Effector memory CD8-positive, alpha-beta T cell (primary cell): ENCODE measurements around the gene SYTL3.
"Not testable (repeated sequence)": the region's sequence is repeated elsewhere in the genome, so short reads cannot be mapped to it uniquely, and the experiment has no call there.

Experiments used
- ATAC-seq: fragments of 150-1000 bp; cut with Tn5 transposase; replicated peaks from 2 replicates; pipeline ENCODE4 v1.10.0; 2021; ENCODE audit warnings: mild to moderate bottlenecking, moderate library complexity
- DNase-seq, 3 experiments: peaks; one replicate each; pipeline ENCODE4 v3.0.0; 2021
- H3K27ac Mint-ChIP-seq, 2 donors: one replicate each; pipeline ENCODE4 v1.8.0; 2022; ENCODE audit warnings: mild to moderate bottlenecking in 2 of 2, mixed read lengths in 2 of 2, moderate library complexity in 2 of 2
- H3K27me3 Mint-ChIP-seq, 2 donors: one replicate each; pipeline ENCODE4 v1.8.0; 2022; ENCODE audit warnings: mixed read lengths in 2 of 2
- H3K36me3 Mint-ChIP-seq: one replicate; pipeline ENCODE4 v1.8.0; 2022; ENCODE audit warnings: mild to moderate bottlenecking, moderate library complexity, mixed read lengths; ENCODE audit not compliant: insufficient read depth
- H3K4me1 Mint-ChIP-seq, 2 donors: one replicate each; pipeline ENCODE4 v1.8.0; 2022; ENCODE audit warnings: low read depth in 2 of 2, mixed read lengths in 2 of 2
- H3K4me3 Mint-ChIP-seq, 2 donors: one replicate each; pipeline ENCODE4 v1.8.0; 2022; ENCODE audit warnings: mild to moderate bottlenecking in 2 of 2, mixed read lengths in 2 of 2, moderate library complexity in 2 of 2
- H3K9me3 Mint-ChIP-seq, 2 donors: one replicate each; pipeline ENCODE4 v1.8.0; 2022; ENCODE audit warnings: mixed read lengths in 2 of 2

SYTL3 gene

GRCh38 chr6:158638324-158638854 is 11.5 kb upstream of the SYTL3 start:
- no peak overlapping the region for H3K4me3 Mint-ChIP-seq
- H3K27me3 Mint-ChIP-seq = no peaks in the 10 kb centered on the region
- H3K27ac Mint-ChIP-seq = peak overlapping the region; percentile 87 to 91
- peaks cover 46 to 77% of the 10 kb centered on the region in 2 donors for H3K4me1 Mint-ChIP-seq
- H3K36me3 Mint-ChIP-seq = peaks cover 59% of the 10 kb centered on the region
- DNase-seq (no peak), ATAC-seq (no peak)
- no peaks in the 10 kb centered on the region for H3K9me3 Mint-ChIP-seq

GRCh38 chr6:158639056-158639455 is 10.8 kb upstream of the SYTL3 start:
- H3K9me3 Mint-ChIP-seq = no peaks in the 10 kb centered on the region
- H3K27ac Mint-ChIP-seq = peak overlapping the region; percentile 87 to 91

GRCh38 chr6:158640519-158640918 is 9.3 kb upstream of the SYTL3 start:
- Mint-ChIP-seq H3K27me3 (no peaks in the 10 kb centered on the region), H3K36me3 (peaks cover 66% of the 10 kb centered on the region), H3K4me3 (peak overlapping the region; percentile 55 to 62), H3K4me1 (peaks cover 53 to 73% of the 10 kb centered on the region in 2 donors), H3K9me3 (no peaks in the 10 kb centered on the region), H3K27ac (peak overlapping the region; percentile 85 to 87)
- DNase-seq = no peak
- ATAC-seq = no peak

More at GRCh38 chr6:158639056-158639455, 10.8 kb upstream of the SYTL3 start:
- peaks cover 50 to 77% of the 10 kb centered on the region in 2 donors for H3K4me1 Mint-ChIP-seq
- DNase-seq (no peak), ATAC-seq (no peak)
- peak overlapping the region; percentile 22 to 29 for H3K4me3 Mint-ChIP-seq
- peaks cover 62% of the 10 kb centered on the region for H3K36me3 Mint-ChIP-seq
- no peaks in the 10 kb centered on the region for H3K27me3 Mint-ChIP-seq

- Mint-ChIP-seq H3K27me3 (no peaks in the 10 kb centered on the region), H3K27ac (peak overlapping the region; percentile 95 to 96), H3K4me3 (peak overlapping the region; percentile 94 to 97), H3K9me3 (no peaks in the 10 kb centered on the region), H3K36me3 (peaks cover 49% of the 10 kb centered on the region), H3K4me1 (peaks cover 54 to 68% of the 10 kb centered on the region in 2 donors)
- no peak for DNase-seq
- ATAC-seq = no peak
These were observed 7.7 kb upstream of the SYTL3 start for GRCh38 chr6:158642097-158642601.

GRCh38 chr6:158643836-158644230 is 6.0 kb upstream of the SYTL3 start:
- ATAC-seq (peak; percentile 4), DNase-seq (no peak)
- no peaks in the 10 kb centered on the region for H3K9me3 Mint-ChIP-seq

GRCh38 chr6:158644231-158645063 is 5.4 kb upstream of the SYTL3 start, which contains the start of gene DYNLT1:
Gene DYNLT1, minus strand, starts transcription at chr6:158644743. Its CDS starts 35 bp downstream, at chr6:158644708.
- peak; percentile 66 for ATAC-seq
- peaks cover 46% of the 10 kb centered on the region for H3K36me3 Mint-ChIP-seq
- H3K4me1 Mint-ChIP-seq = peaks cover 55 to 63% of the 10 kb centered on the region in 2 donors
- no peaks in the 10 kb centered on the region for H3K27me3 Mint-ChIP-seq
- no peaks in the 10 kb centered on the region for H3K9me3 Mint-ChIP-seq
- H3K27ac Mint-ChIP-seq = peak within 1 kb of the TSS; percentile 95 to 96
- peak; percentile 80 to 85 (median 85) for DNase-seq
- peak within 1 kb of the TSS; percentile 94 to 97 for H3K4me3 Mint-ChIP-seq

More at GRCh38 chr6:158643836-158644230, 6.0 kb upstream of the SYTL3 start:
- Mint-ChIP-seq H3K4me1 (peaks cover 52 to 63% of the 10 kb centered on the region in 2 donors), H3K27ac (peak overlapping the region; percentile 95 to 96), H3K4me3 (peak overlapping the region; percentile 94 to 97), H3K27me3 (no peaks in the 10 kb centered on the region), H3K36me3 (peaks cover 46% of the 10 kb centered on the region)

- Mint-ChIP-seq H3K27me3 (no peaks in the 10 kb centered on the region), H3K4me3 (peak overlapping the region; percentile 94 to 97), H3K27ac (peak overlapping the region; percentile 95 to 96), H3K36me3 (peaks cover 46% of the 10 kb centered on the region), H3K9me3 (no peaks in the 10 kb centered on the region), H3K4me1 (peaks cover 54 to 57% of the 10 kb centered on the region in 2 donors)
- DNase-seq = no peak
- no peak for ATAC-seq
These were observed 4.5 kb upstream of the SYTL3 start for GRCh38 chr6:158645064-158646022.

GRCh38 chr6:158646023-158646910 is 3.6 kb upstream of the SYTL3 start:
- peak overlapping the region; percentile 94 to 97 for H3K4me3 Mint-ChIP-seq
- DNase-seq (no peak), ATAC-seq (no peak)
- H3K36me3 Mint-ChIP-seq = peaks cover 48% of the 10 kb centered on the region
- peak overlapping the region; percentile 95 to 96 for H3K27ac Mint-ChIP-seq
- no peaks in the 10 kb centered on the region for H3K27me3 Mint-ChIP-seq
- no peaks in the 10 kb centered on the region for H3K9me3 Mint-ChIP-seq
- peaks cover 47 to 52% of the 10 kb centered on the region in 2 donors for H3K4me1 Mint-ChIP-seq

- H3K4me3 Mint-ChIP-seq = no peak overlapping the region
These were observed 2.4 kb upstream of the SYTL3 start for GRCh38 chr6:158647501-158647900.

GRCh38 chr6:158648682-158649131 is 1.1 kb upstream of the SYTL3 start:
- ATAC-seq (no peak), DNase-seq (no peak)
- Mint-ChIP-seq H3K4me3 (peak overlapping the region; percentile 80 to 86), H3K9me3 (no peaks in the 10 kb centered on the region), H3K4me1 (peaks cover 42 to 45% of the 10 kb centered on the region in 2 donors), H3K27me3 (no peaks in the 10 kb centered on the region), H3K36me3 (peaks cover 49% of the 10 kb centered on the region), H3K27ac (peak overlapping the region; percentile 96 to 97)

More at GRCh38 chr6:158647501-158647900, 2.4 kb upstream of the SYTL3 start:
- Mint-ChIP-seq H3K27me3 (no peaks in the 10 kb centered on the region), H3K9me3 (no peaks in the 10 kb centered on the region), H3K36me3 (peaks cover 49% of the 10 kb centered on the region), H3K4me1 (peaks cover 41 to 42% of the 10 kb centered on the region in 2 donors), H3K27ac (no peak overlapping the region)
- ATAC-seq (no peak), DNase-seq (no peak)

GRCh38 chr6:158651981-158652737 is 2.3 kb downstream of the SYTL3 start:
- H3K9me3 Mint-ChIP-seq, H3K27me3 Mint-ChIP-seq, DNase-seq, ATAC-seq: not testable (repeated sequence)
- Mint-ChIP-seq H3K4me3 (peak overlapping the region; percentile 80 to 86), H3K27ac (peak overlapping the region; percentile 97), H3K4me1 (peaks cover 54 to 56% of the 10 kb centered on the region in 2 donors), H3K36me3 (peaks cover 62% of the 10 kb centered on the region)
